ENCODE data around the gene CBX2. TPM values are rescaled to one million over a fixed set of nuclear protein-coding genes. Genes with fewer than 3 reads are reported as not detected.

CBX2 gene
- polyA plus RNA-seq, 4 donors: 19.9 to 37.2 (median 29.4) TPM

GRCh38 chr17:79824234-79824633, 46.3 kb downstream of the CBX2 start:
- DNase-seq (ENCODE audit: low read depth in 4 of 4, low spot score in 2 of 4): no peak

- DNase-seq (ENCODE audit: low read depth in 4 of 4, low spot score in 2 of 4): no peak
Measured at GRCh38 chr17:79824893-79825579, 47.1 kb downstream of the CBX2 start.

GRCh38 chr17:79825580-79825921, 47.6 kb downstream of the CBX2 start:
- DNase-seq (ENCODE audit: low read depth in 4 of 4, low spot score in 2 of 4): no peak

GRCh38 chr17:79826204-79826680, 48.3 kb downstream of the CBX2 start:
- no peak for DNase-seq (ENCODE audit: low read depth in 4 of 4, low spot score in 2 of 4)

- DNase-seq (ENCODE audit: low read depth in 4 of 4, low spot score in 2 of 4): no peak
Measured at GRCh38 chr17:79826841-79827578, 49.1 kb downstream of the CBX2 start.

GRCh38 chr17:79829004-79829403, 51.1 kb downstream of the CBX2 start:
- no peak for DNase-seq (ENCODE audit: low read depth in 4 of 4, low spot score in 2 of 4)

- DNase-seq (ENCODE audit: low read depth in 4 of 4, low spot score in 2 of 4): no peak
Measured at GRCh38 chr17:79829457-79829856, 51.5 kb downstream of the CBX2 start.

GRCh38 chr17:79830303-79830702, 52.4 kb downstream of the CBX2 start:
- DNase-seq (ENCODE audit: low read depth in 4 of 4, low spot score in 2 of 4): no peak

- no peak for DNase-seq (ENCODE audit: low read depth in 4 of 4, low spot score in 2 of 4)
Measured at GRCh38 chr17:79830763-79831264, 52.9 kb downstream of the CBX2 start.

GRCh38 chr17:79831265-79832217, 53.6 kb downstream of the CBX2 start:
- DNase-seq (ENCODE audit: low read depth in 4 of 4, low spot score in 2 of 4): no peak

GRCh38 chr17:79832218-79833109, 54.5 kb downstream of the CBX2 start:
- no peak for DNase-seq (ENCODE audit: low read depth in 4 of 4, low spot score in 2 of 4)

GRCh38 chr17:79833110-79833450, 55.1 kb downstream of the CBX2 start:
- DNase-seq (ENCODE audit: low read depth in 4 of 4, low spot score in 2 of 4): no peak

- DNase-seq (ENCODE audit: low read depth in 4 of 4, low spot score in 2 of 4): no peak
Measured at GRCh38 chr17:79833744-79834564, 56.0 kb downstream of the CBX2 start.

- no peak for DNase-seq (ENCODE audit: low read depth in 4 of 4, low spot score in 2 of 4)
Measured at GRCh38 chr17:79834565-79835469, 56.9 kb downstream of the CBX2 start.

GRCh38 chr17:79835470-79835899, 57.5 kb downstream of the CBX2 start:
- DNase-seq (ENCODE audit: low read depth in 4 of 4, low spot score in 2 of 4): no peak

GRCh38 chr17:79835953-79836509, 58.1 kb downstream of the CBX2 start:
- DNase-seq (ENCODE audit: low read depth in 4 of 4, low spot score in 2 of 4): no peak

- no peak for DNase-seq (ENCODE audit: low read depth in 4 of 4, low spot score in 2 of 4)
Measured at GRCh38 chr17:79836510-79836971, 58.6 kb downstream of the CBX2 start.
